ENCODE measurements around the gene HNRNPR.
"Not testable (repeated sequence)": the region's sequence is repeated elsewhere in the genome, so short reads cannot be mapped to it uniquely, and the experiment has no call there.

Gene HNRNPR

GRCh38 chr1:23325393-23325792, 18.7 kb downstream of the HNRNPR start:
- in situ Hi-C loops (cut with HindIII; ENCODE audit: low sequenced_read_pairs): no loop called here
- TF ChIP-seq, protein P1, sequence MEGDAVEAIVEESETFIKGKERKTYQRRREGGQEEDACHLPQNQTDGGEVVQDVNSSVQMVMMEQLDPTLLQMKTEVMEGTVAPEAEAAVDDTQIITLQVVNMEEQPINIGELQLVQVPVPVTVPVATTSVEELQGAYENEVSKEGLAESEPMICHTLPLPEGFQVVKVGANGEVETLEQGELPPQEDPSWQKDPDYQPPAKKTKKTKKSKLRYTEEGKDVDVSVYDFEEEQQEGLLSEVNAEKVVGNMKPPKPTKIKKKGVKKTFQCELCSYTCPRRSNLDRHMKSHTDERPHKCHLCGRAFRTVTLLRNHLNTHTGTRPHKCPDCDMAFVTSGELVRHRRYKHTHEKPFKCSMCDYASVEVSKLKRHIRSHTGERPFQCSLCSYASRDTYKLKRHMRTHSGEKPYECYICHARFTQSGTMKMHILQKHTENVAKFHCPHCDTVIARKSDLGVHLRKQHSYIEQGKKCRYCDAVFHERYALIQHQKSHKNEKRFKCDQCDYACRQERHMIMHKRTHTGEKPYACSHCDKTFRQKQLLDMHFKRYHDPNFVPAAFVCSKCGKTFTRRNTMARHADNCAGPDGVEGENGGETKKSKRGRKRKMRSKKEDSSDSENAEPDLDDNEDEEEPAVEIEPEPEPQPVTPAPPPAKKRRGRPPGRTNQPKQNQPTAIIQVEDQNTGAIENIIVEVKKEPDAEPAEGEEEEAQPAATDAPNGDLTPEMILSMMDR (IDR thresholded peaks at IDR 0.05; ENCODE audit: low read depth, low read length, missing control alignments): no peak
- DNase-seq (ENCODE audit: low read depth): no peak
- no peak overlapping the region for H3K4me3 ChIP-seq (ENCODE audit: low read depth, low read length)

GRCh38 chr1:23322770-23323169, 21.3 kb downstream of the HNRNPR start:
- TF ChIP-seq, protein P1 (IDR thresholded peaks at IDR 0.05; ENCODE audit: low read depth, low read length, missing control alignments): no peak
- in situ Hi-C loops (cut with HindIII; ENCODE audit: low sequenced_read_pairs): no loop called here
- no peak for DNase-seq (ENCODE audit: low read depth)
- H3K4me3 ChIP-seq (ENCODE audit: low read depth, low read length): no peak overlapping the region

DNA sequence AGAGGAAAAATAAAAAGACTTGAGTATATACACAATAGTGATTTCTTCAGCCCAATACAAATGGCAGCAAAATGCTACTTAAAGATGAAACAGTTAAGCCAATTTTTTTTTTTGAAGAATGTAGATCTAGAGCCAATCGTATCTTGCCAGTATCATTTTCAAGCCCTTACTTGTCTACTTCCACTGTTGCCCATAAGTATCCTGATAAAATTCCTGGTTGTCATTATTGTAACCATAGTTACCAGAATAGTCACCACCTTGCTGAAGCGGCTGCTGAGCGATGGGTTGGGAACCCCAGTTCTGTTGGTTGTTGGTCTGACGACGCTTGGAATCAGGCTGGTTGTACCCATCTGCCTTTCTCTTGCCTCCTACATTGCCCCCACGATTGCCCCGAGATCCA, 33.8 kb downstream of the HNRNPR start:
- in situ Hi-C loops (cut with HindIII; ENCODE audit: low sequenced_read_pairs); H3K4me3 ChIP-seq (ENCODE audit: low read depth, low read length); DNase-seq (ENCODE audit: low read depth): not testable (repeated sequence)

GRCh38 chr1:23304140-23304620, 39.9 kb downstream of the HNRNPR start:
- no peak overlapping the region for H3K4me3 ChIP-seq (ENCODE audit: low read depth, low read length)
- TF ChIP-seq, protein P1 (IDR thresholded peaks at IDR 0.05; ENCODE audit: low read depth, low read length, missing control alignments): no peak
- in situ Hi-C loops (cut with HindIII; ENCODE audit: low sequenced_read_pairs): no loop called here
- no peak for DNase-seq (ENCODE audit: low read depth)

DNA sequence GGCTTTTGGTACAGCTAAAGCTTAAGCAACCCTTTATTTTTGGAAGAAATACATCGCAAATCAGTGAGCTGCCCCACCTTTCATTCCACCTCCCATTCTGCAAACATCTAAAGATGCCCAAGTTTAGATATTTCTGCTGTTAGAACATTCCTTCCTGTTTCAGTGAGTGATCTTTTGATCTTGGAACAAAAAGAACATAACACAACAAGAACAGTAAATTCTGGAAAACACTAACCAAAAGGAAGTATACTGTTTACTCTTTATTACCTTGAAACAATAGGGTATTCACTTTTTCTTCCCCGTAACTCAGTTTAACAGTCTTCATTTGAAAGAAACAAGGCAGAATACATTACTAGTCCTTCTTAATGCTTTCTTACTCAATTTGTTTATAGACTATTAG, 40.6 kb downstream of the HNRNPR start:
- H3K4me3 ChIP-seq (ENCODE audit: low read depth, low read length): no peak overlapping the region
- DNase-seq (ENCODE audit: low read depth): no peak
- in situ Hi-C loops (cut with HindIII; ENCODE audit: low sequenced_read_pairs): no loop called here
- TF ChIP-seq, protein P1 (IDR thresholded peaks at IDR 0.05; ENCODE audit: low read depth, low read length, missing control alignments): no peak

DNA sequence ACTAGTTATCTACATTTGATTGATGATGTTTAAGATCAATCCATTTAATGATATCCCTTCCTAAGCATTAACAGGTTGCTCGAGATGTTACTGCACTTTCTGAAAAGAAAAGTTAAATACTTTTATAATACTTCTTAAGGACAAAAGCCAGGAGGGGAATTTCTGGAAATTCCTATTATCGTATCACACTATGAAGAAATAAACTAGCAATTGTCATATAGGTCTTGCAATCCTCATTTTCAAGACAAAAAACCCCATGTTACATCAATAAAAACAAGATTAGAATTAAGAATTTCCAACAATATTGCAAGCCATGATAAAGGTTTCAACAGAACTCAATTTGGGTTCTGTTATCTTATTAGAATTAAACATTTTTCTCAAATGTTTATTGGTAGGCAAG, 47.2 kb downstream of the HNRNPR start:
- TF ChIP-seq, protein P1 (IDR thresholded peaks at IDR 0.05; ENCODE audit: low read depth, low read length, missing control alignments): no peak
- no peak overlapping the region for H3K4me3 ChIP-seq (ENCODE audit: low read depth, low read length)
- in situ Hi-C loops (cut with HindIII; ENCODE audit: low sequenced_read_pairs): no loop called here
- DNase-seq (ENCODE audit: low read depth): no peak

- in situ Hi-C loops (cut with HindIII; ENCODE audit: low sequenced_read_pairs): no loop called here
- no peak overlapping the region for H3K4me3 ChIP-seq (ENCODE audit: low read depth, low read length)
- DNase-seq (ENCODE audit: low read depth): no peak
- TF ChIP-seq, protein P1 (IDR thresholded peaks at IDR 0.05; ENCODE audit: low read depth, low read length, missing control alignments): no peak
Observed at GRCh38 chr1:23291706-23292105, 52.4 kb downstream of the HNRNPR start.

Data from astrocyte of the cerebellum (primary cell).